IMR-90 (cell line): ENCODE measurements around the gene KCNAB1. TPM values are rescaled to one million over a fixed set of nuclear protein-coding genes. Genes with fewer than 3 reads are reported as not detected.

Experiments used
- ATAC-seq: fragments of 200-7000 bp; cut with Tn5 transposase; 2 replicates; pipeline ENCODE4 v1.9.1; 2020; ENCODE audit warnings: low read depth, mild to moderate bottlenecking, moderate library complexity
- BruUV-seq: library from RNA; stranded (reverse); fragments of 400-500 nt; replicated peaks from 2 replicates; lab custom pipeline; 2021; lab: Mats Ljungman, UMichigan
- CTCF ChIA-PET: fragments of 300-600 bp; formaldehyde crosslinking; extraction: SDS; loops from one replicate; lab custom pipeline; 2021; ENCODE audit warnings: antibody characterized with exemption; lab: Yijun Ruan, JAX
- POLR2A ChIA-PET: fragments of 300-600 bp; sonication (Branson Sonifier 250); formaldehyde crosslinking; loops from one replicate; lab custom pipeline; 2022; ENCODE audit warnings: antibody characterized with exemption; ENCODE audit not compliant: unreplicated experiment; lab: Charles Lee
- DNase-seq: peaks from one replicate; pipeline ENCODE4 v3.0.0; 2013
- H2AFZ ChIP-seq: replicated peaks from 2 replicates; pipeline ENCODE3; 2013; ENCODE audit warnings: low read length, mild to moderate bottlenecking; ENCODE audit not compliant: poor library complexity
- H2AK5ac ChIP-seq: 2 replicates; pipeline ENCODE4 v1.6.1; 2013; ENCODE audit warnings: low read depth, low read length, inconsistent platforms
- H2AK9ac ChIP-seq: replicated peaks from 2 replicates; pipeline ENCODE3; 2013; ENCODE audit warnings: mild to moderate bottlenecking, low read depth, low read length, moderate library complexity; ENCODE audit not compliant: poor library complexity
- H2BK120ac ChIP-seq: 2 replicates; pipeline ENCODE4 v1.6.1; 2013; ENCODE audit warnings: low read depth, low read length, inconsistent platforms
- H2BK15ac ChIP-seq: 3 replicates; pipeline ENCODE4 v1.6.1; 2013; ENCODE audit warnings: low read depth, low read length, inconsistent platforms
- H2BK20ac ChIP-seq: 2 replicates; pipeline ENCODE4 v1.6.1; 2013; ENCODE audit warnings: low read depth, mild to moderate bottlenecking, inconsistent platforms, low read length, moderate library complexity
- H2BK5ac ChIP-seq: 2 replicates; pipeline ENCODE4 v1.6.1; 2013; ENCODE audit warnings: mild to moderate bottlenecking, low read depth, low read length, inconsistent platforms; ENCODE audit not compliant: poor library complexity, severe bottlenecking
- H3K14ac ChIP-seq: replicated peaks from 2 replicates; pipeline ENCODE4 v1.6.1; 2013; ENCODE audit warnings: low read depth, low read length, inconsistent platforms
- H3K18ac ChIP-seq: 2 replicates; pipeline ENCODE4 v1.6.1; 2013; ENCODE audit warnings: low read depth, low read length, control low read depth
- H3K23ac ChIP-seq: 2 replicates; pipeline ENCODE4 v1.6.1; 2013; ENCODE audit warnings: low read depth, low read length, inconsistent platforms
- H3K27ac ChIP-seq: 2 replicates; pipeline ENCODE4 v1.5.1; 2013; ENCODE audit warnings: mild to moderate bottlenecking, control low read depth, low read length; ENCODE audit not compliant: insufficient read depth
- H3K27me3 ChIP-seq: 2 replicates; pipeline ENCODE4 v1.6.1; 2013; ENCODE audit warnings: low read length; ENCODE audit not compliant: control insufficient read depth, insufficient read depth
- H3K36me3 ChIP-seq: 2 replicates; pipeline ENCODE4 v1.6.1; 2013; ENCODE audit warnings: low read length, mixed read lengths; ENCODE audit not compliant: control insufficient read depth, insufficient read depth
- H3K4ac ChIP-seq: 2 replicates; pipeline ENCODE4 v1.6.1; 2013; ENCODE audit warnings: low read depth, low read length, inconsistent platforms
- H3K4me1 ChIP-seq: 2 replicates; pipeline ENCODE4 v1.6.1; 2013; ENCODE audit warnings: low read length, mixed read lengths; ENCODE audit not compliant: control insufficient read depth, insufficient read depth
- H3K4me2 ChIP-seq: 2 replicates; pipeline ENCODE4 v1.6.1; 2013; ENCODE audit warnings: low read depth, mild to moderate bottlenecking, control low read depth, low read length, moderate library complexity
- H3K4me3 ChIP-seq: 2 replicates; pipeline ENCODE4 v1.5.1; 2013; ENCODE audit warnings: low read depth, mild to moderate bottlenecking, control low read depth, low read length, moderate library complexity; ENCODE audit not compliant: insufficient read depth
- H3K56ac ChIP-seq: 2 replicates; pipeline ENCODE4 v1.6.1; 2013; ENCODE audit warnings: low read length, inconsistent platforms; ENCODE audit not compliant: insufficient read depth; ENCODE audit errors: extremely low read depth
- H3K79me1 ChIP-seq, 2 experiments: 2 replicates each; pipeline ENCODE4 v1.6.1; 2013; ENCODE audit warnings: low read length in 2 of 2, inconsistent platforms in 1 of 2, low read depth in 1 of 2
- H3K9ac ChIP-seq: 2 replicates; pipeline ENCODE4 v1.6.1; 2013; ENCODE audit warnings: low read depth, low read length, control low read depth
- H3K9me1 ChIP-seq: 2 replicates; pipeline ENCODE4 v1.6.1; 2013; ENCODE audit warnings: low read length, inconsistent platforms; ENCODE audit not compliant: insufficient read depth
- H3K9me3 ChIP-seq: 2 replicates; pipeline ENCODE4 v1.6.1; 2013; ENCODE audit warnings: low read length; ENCODE audit not compliant: control insufficient read depth, insufficient read depth
- H4K20me1 ChIP-seq: 2 replicates; pipeline ENCODE4 v1.6.1; 2013; ENCODE audit warnings: low read length, inconsistent platforms; ENCODE audit not compliant: insufficient read depth
- H4K5ac ChIP-seq: 2 replicates; pipeline ENCODE4 v1.6.1; 2013; ENCODE audit warnings: mild to moderate bottlenecking, low read depth, low read length, control low read depth
- H4K8ac ChIP-seq, 2 experiments: 2 replicates each; pipeline ENCODE4 v1.6.1; 2013; ENCODE audit warnings: low read depth in 2 of 2, low read length in 2 of 2, control low read depth in 1 of 2, inconsistent platforms in 1 of 2
- H4K91ac ChIP-seq: 2 replicates; pipeline ENCODE4 v1.6.1; 2013; ENCODE audit warnings: low read depth, low read length, inconsistent platforms; ENCODE audit not compliant: insufficient read depth
- CEBPB ChIP-seq: IDR thresholded peaks from 2 replicates; pipeline ENCODE4 v1.6.1; 2012; ENCODE audit warnings: low read depth, low read length, improper control_type of control experiment
- CHD1 ChIP-seq: IDR thresholded peaks from 2 replicates; pipeline ENCODE4 v1.6.1; 2012; ENCODE audit warnings: low read depth, low read length, improper control_type of control experiment
- POLR2A ChIP-seq: IDR thresholded peaks from 2 replicates; pipeline ENCODE4 v1.6.1; 2012; ENCODE audit warnings: mild to moderate bottlenecking, low read depth, low read length
- RAD21 ChIP-seq: IDR thresholded peaks from 2 replicates; pipeline ENCODE4 v1.6.1; 2012; ENCODE audit warnings: low read length, improper control_type of control experiment
- USF2 ChIP-seq: fragments of 150-350 bp; IDR thresholded peaks from 2 replicates; pipeline ENCODE4 v1.6.1; 2017; ENCODE audit warnings: mild to moderate bottlenecking, antibody characterized with exemption, low read length, low read depth
- WGBS, 2 experiments: methylation state at CpG; one replicate each; pipeline versions ENCODE4 v1.1.5 to v1.1.7; 2013; ENCODE audit warnings: missing lambda C conversion rate in 2 of 2; ENCODE audit not compliant: insufficient read length in 1 of 2; ENCODE audit errors: extremely low coverage in 2 of 2; 5-methylcytosine and 5-hydroxymethylcytosine counted together
- dilution Hi-C: fragments of 300-500 bp; cut with HindIII; formaldehyde crosslinking; loops from one replicate; pipeline ENCODE4 v1.14.3; 2018; ENCODE audit warnings: low sequenced_read_pairs; ENCODE audit not compliant: unreplicated experiment
- in situ Hi-C: fragments of 300-500 bp; cut with MboI; formaldehyde crosslinking; loops from 3 replicates; pipeline ENCODE4 v1.14.3; 2019; ENCODE audit warnings: low sequenced_read_pairs, inconsistent platforms, mixed read lengths
- intact Hi-C: fragments of 100-400 bp; cut with micrococcal nuclease; formaldehyde crosslinking; loops from 2 replicates; pipeline ENCODE4 v1.10.0; 2022
- polyA plus RNA-seq, 3 experiments: library from polyadenylated mRNA; depleted of rRNA; stranded (reverse); fragments of >200 nt; gene quantifications; 2 replicates each; pipeline ENCODE4 v1.2.3, GENCODE V29; 2012; ENCODE audit warnings: low replicate concordance in 1 of 3
- total RNA-seq: library from RNA; depleted of rRNA; stranded (reverse); fragments of >200 nt; gene quantifications from 2 replicates; pipeline ENCODE4 v1.2.3, GENCODE V29; 2012

Gene KCNAB1
- total and polyA plus RNA-seq, 2 of the 4 experiments (the other 2 are of a cell fraction) = under 0.01 to 0.07 TPM

GRCh38 chr3:156260331-156260730 lies 140.0 kb downstream of the KCNAB1 start:
- Histone ChIP-seq H3K56ac (no peak overlapping the region), H4K20me1 (no peaks in the 10 kb centered on the region), H3K23ac (no peak overlapping the region), H3K79me1 (no peaks in the 10 kb centered on the region), H2BK20ac (no peak overlapping the region), H2AK9ac (no peak overlapping the region), H3K36me3 (no peaks in the 10 kb centered on the region), H3K27me3 (no peaks in the 10 kb centered on the region; the same call in 1 of the 2 replicates), H3K4me1 (no peaks in the 10 kb centered on the region), H3K14ac (no peak overlapping the region), H3K4me3 (no peak overlapping the region), H3K9me1 (no peaks in the 10 kb centered on the region), H3K4me2 (no peak overlapping the region), H2AK5ac (no peak overlapping the region), H3K18ac (no peak overlapping the region), H3K9ac (no peak overlapping the region), H2BK5ac (no peak overlapping the region), H2BK15ac (no peak overlapping the region), H4K5ac (no peak overlapping the region), H4K8ac (no peak overlapping the region), H3K27ac (no peak overlapping the region), H2BK120ac (no peak overlapping the region), H2AFZ (no peak overlapping the region), H3K4ac (no peak overlapping the region), H3K9me3 (no peaks in the 10 kb centered on the region), H4K91ac (no peak overlapping the region)
- ATAC-seq = no peak
- no peak for DNase-seq
- dilution Hi-C loops (no loop called here), intact Hi-C loops (no loop called here), in situ Hi-C loops (no loop called here)
- no TSS peak for BruUV-seq
- ChIA-PET POLR2A (no interaction called here), CTCF (no interaction called here)
- TF ChIP-seq CHD1 (no peak), CEBPB (no peak), USF2 (no peak), RAD21 (no peak), POLR2A (no peak)
- WGBS, 2 experiments = no CpG with 5 or more reads among the region's 1 CpG
